ENCODE results near the gene FNBP1L.
"Not testable (repeated sequence)": the region's sequence is repeated elsewhere in the genome, so short reads cannot be mapped to it uniquely, and the experiment has no call there.

Gene FNBP1L

DNA sequence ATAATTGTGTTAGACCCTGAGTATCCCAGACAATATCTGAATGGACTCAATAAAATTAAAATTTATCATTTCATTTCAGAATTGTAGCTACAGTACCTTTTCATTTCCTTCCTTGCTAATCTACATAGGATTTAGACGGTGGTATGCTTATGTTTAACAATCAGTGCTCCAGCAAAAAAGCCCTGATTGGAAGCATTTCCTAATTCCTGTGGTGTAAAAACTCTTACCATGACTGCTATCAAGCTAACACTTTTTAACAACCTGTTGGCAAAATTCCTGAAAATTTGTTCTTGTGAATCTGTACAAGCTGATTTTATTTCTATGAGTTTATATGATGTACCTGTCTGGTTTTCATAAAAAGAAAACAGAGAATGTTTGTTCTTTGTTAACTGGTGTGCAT lies 5.2 kb upstream of the FNBP1L start:
- DNase-seq = no peak

DNA sequence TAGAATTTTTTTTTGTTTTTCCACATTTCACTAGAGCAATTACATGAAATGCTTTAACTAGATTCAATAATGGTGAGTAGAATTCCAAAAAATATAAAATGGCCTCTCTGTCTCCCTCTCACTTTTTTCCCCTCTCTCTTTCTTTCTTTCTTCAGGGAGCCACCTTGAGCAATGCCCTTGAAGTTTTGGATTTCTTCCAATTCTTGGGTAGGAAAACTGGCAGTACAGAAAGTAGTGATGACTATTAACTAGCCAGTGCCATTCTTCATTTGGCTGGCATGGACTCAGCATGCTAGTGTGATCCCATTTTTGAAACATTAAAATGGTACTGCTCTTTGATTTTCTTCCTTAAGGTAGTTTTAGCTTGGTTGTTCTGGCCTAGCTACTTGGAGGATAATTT lies 4.5 kb upstream of the FNBP1L start:
- no peak for DNase-seq

DNA sequence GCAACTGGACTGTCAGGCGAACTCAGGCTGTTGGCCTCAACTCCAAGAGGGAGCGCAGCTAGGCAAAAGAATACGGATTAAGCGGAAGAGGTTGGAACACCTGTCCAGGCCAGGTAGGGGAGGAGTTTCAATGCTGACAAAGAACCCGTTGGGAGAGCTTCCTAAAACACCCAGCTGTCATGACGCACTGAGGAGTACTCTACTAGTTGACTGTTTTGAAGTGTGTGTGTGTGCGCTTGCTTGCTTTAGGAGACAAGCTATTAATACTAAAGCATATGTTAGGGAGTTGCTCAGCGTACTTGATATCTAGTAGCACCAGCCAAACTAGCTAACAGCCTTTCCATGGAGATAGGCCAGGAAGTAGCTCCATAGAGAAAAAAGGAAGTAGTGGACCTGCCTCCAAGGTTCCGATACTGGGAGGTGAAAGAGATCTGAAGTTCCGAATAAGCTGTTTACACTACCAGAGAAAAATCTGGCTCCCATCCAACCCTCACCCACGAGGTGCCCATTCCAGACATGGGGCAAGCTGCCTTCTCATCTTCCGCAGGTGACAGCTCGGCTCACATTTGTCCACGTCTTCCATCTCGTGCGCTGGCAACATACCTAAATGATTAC lies 974 bp upstream of the FNBP1L start:
- peak in 19 of 56 donors; percentile 2 to 35 (median 13) for DNase-seq

DNA sequence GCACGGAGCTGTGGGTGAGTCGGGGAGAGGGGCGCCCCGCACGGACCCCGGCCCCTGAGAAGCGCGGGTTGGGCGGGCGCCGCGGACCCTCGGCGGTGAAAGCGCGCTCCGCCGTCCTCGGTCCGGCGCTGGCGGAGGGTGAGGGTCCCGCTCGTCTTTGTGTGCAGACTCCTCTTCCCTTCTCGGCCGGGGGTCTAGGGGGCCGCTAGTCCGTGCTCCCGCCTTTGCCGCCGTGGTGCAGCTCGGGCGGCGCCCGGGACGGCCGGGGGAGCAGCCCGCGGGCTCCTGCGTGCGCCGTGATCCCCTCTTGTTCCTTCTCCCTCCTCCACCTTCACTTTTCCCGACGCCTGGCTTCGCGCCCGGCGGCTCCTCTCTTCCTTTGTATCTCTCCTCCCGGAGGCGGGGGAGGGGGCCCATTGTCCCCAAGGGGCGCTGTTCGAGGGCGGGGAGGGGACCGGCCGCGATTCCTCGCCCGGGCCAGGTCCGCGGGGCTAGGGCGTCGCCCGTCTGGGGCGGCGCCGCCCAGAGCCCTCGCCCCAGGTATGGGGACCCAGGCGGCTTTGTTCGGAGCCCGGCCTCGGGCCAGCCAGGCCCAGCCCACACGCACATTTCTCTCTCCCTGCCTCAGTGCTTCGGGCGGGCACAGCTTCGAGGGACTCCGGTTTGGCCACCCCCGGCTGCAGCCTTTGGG lies 519 bp downstream of the FNBP1L start:
- peak in 27 of 56 donors; percentile 11 to 50 (median 25) for DNase-seq

DNA sequence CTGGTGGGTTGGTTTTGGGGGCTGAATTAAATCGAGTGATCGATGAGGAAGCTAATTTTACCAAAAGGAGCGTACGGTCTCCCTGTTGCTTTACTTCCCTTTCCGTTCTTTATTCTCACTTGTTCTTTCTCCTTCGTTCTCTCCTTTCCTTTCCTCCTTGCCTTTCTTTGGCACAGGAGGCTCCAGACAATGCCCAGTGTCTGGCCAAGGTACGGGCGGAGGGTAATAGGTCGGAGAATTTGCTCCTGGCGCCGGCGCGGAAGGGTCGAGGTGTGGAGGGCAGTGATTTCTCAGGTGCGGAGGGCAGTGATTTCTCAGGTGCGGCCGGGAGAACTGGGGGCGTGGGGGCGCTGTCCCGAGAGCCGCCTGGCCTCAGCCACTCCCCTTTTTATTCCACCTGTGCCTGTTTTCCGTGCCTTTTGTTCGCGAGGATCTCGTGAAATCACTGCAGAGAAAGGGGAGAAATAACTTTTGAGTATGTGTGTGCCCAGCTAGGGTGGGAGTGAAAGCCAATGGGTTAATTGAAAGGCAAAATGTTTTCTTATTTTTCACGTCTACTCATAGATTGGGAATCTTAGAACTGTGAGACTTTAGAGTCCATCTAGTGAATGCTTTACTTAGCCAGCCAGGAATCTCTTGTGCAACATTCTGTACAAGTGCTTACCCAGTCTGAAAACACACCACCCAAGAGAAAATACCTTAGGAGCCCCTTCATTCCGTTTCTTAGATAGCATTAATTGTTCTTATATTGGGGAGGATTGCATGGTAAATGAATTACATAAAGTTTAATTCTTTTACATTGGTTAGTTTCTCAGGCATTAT lies 1.3 kb downstream of the FNBP1L start:
- DNase-seq = peak in 3 of 56 donors; percentile 4 to 25 (median 13)

DNA sequence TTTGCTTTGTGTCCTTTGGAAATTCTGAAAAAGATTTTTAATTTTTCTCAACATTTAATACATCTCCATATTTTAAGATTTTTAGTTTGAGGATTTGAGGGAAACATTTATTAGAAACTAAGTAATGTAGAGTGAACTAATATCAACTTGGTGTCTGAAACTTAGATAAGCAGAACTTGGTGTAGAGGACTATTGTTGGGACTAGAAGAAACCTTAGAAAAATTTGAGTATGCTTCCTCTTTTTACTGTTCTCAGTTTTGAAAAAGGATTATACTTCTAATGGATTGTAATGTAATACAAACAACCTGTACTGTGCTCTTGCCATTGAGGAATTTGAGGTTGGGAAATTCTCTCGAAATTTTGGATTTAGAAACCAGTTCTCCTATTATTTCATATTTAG lies 2.4 kb downstream of the FNBP1L start:
- DNase-seq = no peak

DNA sequence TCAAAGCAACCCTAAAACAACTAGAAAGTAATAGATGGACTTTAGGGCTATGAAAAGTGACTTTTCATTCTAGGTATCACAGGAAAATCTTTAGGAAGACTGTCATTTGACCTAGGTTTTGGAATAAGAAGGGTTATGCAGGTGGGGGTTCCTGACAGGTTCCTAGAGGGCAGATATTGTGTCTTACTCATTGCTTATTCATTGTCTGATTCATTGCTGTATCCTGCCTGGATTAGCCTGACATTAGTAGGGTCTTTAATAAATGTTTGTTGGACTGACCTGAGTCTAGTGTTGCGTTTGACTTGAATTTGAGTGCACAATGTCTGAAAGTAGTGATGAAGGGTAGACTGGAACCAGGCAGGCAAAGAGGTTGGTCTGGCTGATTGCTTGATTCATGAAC lies 6.0 kb downstream of the FNBP1L start:
- no peak for DNase-seq

DNA sequence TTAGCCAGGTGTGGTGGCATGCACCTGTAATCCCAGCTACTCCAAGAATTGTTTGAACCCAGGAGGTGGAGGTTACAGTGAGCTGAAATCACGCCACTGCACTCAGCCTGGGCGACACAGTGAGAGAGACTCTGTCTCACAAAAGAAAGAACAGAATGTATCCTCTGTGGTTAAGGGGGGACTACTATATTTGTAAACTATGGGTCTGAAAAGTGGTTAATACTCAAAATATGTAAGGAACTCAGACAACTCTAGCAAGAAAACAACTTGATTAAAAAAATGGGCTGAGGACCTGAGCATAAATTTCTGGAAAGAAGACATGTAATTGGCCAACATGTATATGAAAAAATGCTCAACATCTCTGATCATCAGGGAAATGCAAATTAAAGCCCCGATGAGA lies 11.2 kb downstream of the FNBP1L start:
- no peak for DNase-seq

DNA sequence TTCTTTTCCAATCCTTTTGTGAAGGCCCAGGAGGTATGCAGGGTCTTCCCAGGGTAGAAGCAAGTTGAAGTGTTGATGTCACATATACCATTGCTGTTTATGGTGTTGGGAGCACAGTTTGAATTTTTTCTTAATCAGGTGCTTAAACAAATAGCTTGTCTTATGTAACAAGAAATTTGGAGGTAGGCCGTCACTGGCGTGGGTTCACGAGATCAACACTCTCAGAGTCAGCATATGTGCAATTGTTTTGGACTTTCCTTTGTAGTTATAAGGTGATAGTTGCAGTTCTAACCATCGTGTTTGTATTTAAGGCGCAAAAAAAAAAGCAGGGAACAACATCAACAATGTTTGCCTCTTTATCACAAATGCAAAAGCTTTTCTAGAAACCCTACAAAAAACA lies 13.3 kb downstream of the FNBP1L start:
- DNase-seq = no peak

DNA sequence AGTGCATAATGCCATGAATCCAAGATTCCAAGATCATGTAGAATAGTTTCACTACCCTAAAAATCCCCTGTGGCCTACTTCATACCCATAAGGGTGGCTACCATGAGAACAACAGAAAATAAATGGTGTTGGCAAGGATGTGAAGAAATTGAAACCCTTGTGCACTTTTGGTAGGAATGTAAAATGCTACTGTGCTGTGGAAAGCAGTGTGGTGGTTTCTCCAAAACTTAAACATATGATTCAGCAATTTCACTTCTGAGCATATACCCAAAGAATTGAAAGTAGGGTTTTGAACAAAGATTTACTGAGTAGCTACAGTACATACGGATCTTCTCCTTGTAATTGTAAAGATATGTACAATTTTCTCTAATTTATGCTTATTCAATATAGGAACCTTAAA lies 16.0 kb downstream of the FNBP1L start:
- DNase-seq = no peak

DNA sequence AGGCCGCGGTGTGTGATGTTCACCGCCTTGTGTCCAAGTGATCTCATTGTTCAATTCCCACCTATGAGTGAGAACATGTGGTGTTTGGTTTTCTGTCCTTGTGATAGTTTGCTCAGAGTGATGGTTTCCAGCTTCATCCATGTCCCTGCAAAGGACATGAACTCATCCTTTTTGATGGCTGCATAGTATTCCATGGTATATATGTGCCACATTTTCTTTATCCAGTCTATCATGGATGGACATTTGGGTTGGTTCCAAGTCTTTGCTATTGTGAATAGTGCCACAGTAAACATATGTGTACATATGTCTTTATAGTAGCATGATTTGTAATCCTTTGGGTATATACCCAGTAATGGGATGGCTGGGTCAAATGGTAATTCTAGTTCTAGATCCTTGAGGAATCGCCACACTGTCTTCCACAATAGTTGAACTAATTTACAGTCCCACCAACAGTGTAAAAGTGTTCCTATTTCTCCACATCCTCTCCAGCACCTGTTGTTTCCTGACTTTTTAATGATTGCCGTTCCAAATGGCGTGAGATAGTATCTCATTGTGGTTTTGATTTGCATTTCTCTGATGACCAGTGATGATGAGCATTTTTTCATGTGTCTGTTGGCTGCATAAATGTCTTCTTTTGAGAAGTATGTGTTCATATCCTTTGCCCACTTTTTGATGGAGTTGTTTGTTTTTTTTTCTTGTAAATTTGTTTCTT lies 17.6 kb downstream of the FNBP1L start:
- DNase-seq = not testable (repeated sequence)

DNA sequence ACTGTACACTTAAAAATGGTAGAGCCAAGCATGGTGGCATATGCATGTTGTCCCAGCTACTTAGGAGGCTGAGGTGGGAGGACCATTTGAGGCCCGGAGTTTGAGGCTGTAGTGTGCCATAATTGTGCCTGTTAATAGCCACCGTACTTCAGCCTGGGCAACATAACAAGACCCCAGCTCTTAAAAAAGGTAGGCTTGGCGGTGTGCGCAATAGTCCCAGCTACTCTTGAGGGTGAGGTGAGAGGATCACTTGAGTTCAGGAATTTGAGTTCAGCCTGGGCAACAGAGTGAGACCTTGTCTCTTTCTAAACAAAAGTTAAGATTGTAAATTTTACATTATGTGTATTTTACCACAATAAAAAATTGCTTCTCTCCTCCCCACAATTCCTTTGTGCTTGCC lies 19.7 kb downstream of the FNBP1L start:
- DNase-seq = no peak

DNA sequence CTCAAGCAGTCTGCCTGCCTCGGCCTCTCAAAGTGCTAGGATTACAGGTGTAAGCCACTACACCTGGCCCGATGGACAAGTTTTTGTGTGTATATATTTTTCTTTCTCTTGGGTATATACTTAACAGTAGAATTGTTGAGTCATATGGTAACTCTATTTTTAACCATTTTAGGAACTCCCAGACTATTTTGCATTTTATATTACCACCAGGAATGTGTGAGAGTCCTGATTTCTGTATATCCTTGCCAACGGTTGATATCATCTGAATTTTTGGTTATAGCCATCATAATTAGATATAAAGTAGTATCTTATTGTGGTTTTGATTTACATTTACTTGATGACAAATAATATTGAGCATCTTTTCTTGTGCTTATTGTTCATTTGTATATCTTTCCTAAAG lies 20.7 kb downstream of the FNBP1L start:
- DNase-seq = no peak

DNA sequence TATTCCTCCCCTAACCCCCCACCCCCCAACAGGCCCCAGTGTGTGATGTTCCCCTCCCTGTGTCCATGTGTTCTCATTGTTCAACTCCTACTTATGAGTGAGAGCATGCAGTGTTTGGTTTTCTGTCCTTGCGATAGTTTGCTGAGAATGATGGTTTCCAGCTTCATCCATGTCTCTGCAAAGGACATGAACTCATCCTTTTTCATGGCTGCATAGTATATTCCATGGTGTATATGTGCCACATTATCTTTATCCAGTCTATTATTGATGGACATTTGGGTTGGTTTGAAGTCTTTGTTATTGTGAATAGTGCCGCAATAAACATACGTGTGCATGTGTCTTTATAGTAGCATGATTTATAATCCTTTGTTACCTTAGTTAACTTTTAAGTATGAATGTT lies 21.3 kb downstream of the FNBP1L start:
- not testable (repeated sequence) for DNase-seq

DNA sequence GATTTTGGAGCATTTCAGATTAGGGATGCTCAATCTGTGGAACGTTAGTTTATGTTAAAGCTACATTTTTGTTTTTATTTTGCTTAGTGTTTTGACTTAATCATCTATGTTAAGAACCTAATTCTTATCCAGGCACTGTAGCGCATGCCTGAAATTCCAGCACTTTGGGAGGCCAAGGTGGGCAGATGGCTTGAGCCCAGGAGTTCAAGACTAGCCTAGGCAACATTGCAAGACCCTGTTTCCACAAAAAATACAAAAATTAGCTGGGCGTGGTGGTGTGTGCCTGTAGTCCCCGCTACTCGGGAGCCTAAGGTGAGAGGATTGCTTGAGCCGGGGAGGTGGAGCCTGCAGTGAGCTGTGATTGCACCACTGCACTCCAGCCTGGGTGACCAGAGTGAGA lies 23.4 kb downstream of the FNBP1L start:
- DNase-seq = no peak

DNA sequence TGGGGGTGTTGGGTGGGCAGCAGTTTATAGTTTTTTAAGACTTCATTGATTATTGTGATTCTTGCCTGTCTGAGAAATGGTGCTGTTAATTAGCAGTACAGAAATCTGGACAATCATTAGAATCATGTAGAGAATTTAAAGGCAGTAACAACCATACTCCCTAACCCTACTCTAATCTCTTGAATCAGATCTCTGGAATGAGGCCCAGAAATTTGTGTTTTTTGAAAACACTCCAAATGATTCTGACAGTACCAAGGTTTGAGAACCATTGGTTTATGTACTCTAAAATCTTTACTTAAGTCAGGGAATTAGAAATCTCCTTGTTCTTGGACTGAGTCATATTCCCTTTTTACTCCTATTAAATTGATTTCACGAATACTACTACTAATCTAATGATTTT lies 24.0 kb downstream of the FNBP1L start:
- no peak for DNase-seq

DNA sequence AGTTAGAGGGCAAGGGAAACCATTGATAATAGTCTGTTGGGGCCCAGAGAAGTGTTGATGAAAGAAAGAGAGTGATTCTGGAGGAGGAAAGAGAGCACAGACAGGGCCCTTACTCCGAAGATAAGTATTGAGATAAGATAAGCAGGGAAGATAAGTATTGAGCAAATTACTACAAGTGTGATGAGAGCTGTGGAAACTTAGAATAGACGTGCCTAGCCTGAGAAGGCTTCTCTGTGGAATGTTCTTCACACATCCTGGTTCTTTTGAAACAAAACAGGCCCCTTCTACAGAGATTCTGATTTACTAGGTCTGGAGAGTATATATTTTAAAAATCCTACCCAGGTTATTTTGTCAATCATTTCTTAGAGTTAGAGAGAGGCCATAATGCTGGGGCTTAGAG lies 26.4 kb downstream of the FNBP1L start:
- no peak for DNase-seq

DNA sequence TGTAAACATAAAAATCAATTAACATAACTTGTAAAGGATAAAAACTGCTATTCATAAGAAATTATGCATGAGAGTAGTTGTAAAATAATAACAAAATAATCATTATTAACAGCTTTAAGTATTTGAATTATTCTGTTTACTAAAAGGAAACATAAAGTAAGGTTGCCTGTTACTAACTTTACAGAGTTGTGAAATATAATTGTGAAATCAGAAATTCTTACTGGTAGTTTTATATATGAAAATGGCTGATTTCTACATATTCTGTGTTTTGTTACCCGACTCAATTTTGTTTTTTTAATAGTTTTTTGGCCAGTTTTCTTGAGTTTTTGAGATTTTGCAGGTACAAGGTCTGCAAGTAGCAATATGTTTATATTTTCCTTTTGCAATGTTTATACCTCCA lies 27.8 kb downstream of the FNBP1L start:
- DNase-seq = no peak

DNA sequence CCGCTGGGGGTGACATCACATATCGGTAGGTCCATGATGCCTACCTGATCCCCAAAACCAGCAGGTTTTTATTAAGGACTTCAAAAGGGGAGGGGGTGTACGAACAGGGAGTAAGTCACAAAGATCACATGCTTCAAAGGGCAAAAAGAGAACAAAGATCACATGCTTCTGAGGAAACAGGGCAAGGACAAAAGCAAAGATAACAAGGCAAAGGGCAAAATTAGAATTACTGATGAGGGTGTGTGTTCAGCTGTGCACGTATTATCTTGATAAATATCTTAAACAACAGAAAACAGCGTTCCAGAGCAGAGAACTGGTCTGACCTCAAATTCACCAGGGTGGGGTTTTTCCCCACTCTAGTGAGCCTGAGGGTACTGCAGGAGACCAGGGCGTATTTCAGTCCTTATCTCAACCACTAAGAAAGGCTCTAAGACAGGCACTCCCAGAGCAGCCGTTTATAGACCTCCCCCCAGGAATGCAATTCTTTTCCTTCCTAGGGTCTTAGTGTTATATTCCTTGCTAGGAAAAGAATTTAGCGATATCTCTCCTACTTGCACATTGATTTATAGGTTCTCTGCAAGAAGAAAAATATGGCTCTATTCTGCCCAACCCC lies 31.3 kb downstream of the FNBP1L start:
- not testable (repeated sequence) for DNase-seq

DNA sequence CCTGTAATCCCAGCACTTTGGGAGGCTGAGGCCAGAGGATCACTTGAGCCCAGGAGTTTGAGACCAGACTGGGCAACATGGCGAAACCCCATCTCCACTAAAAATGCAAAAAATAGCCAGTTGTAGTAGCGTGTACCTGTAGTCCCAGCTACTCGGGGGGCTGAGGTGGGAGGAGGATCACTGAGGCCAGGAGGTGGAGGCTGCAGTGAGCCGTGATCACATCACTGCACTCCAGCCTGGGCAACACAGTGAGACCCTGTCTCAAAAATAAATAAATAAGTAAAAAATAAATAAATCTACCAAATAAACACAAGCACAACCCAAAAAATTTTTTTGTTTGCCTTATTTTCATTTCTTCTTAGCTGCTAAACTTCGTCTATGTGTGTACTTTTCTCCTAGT lies 34.0 kb downstream of the FNBP1L start:
- not testable (repeated sequence) for DNase-seq

DNA sequence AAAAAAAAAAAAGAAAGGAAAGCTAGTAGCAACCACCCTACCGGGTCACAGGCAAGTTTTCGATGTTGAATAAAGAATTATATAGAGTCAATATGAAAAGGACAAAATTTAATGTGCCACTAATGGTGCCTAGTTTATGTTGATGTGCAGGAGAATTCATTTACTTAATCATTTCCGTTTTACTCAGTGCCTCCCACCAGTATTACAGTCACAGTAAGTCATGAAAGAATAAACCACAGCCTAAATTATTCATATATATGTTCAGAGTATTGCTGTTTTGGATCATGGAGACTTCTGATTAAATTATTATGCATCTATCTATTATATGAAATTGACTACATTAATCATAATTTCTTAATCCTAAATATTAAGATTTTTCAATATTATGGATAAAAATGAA lies 35.3 kb downstream of the FNBP1L start:
- no peak for DNase-seq
